H1 (cell line): ENCODE measurements around the gene TRIAP1. TPM values are rescaled to one million over a fixed set of nuclear protein-coding genes. Genes with fewer than 3 reads are reported as not detected.

Source experiments
- CTCF ChIA-PET: fragments of 300-600 bp; sonication (Branson Sonifier 250); formaldehyde crosslinking; loops from one replicate; lab custom pipeline; 2021; ENCODE audit not compliant: partially characterized antibody; lab: Charles Lee
- POLR2A ChIA-PET: fragments of 300-600 bp; sonication (Branson Sonifier 250); formaldehyde crosslinking; loops from one replicate; lab custom pipeline; 2021; ENCODE audit warnings: inconsistent platforms; ENCODE audit not compliant: partially characterized antibody; lab: Charles Lee
- DNase-seq, 2 experiments: peaks; one replicate each; pipeline versions ENCODE4 v3.0.0 to v3.0.0-alpha.2; 2010 to 2022; ENCODE audit warnings: low spot score in 2 of 2, low read depth in 1 of 2, mixed read lengths in 1 of 2
- FAIRE-seq: peaks from 2 replicates; lab custom pipeline; 2011; peaks lifted over from hg19 to GRCh38; lab: Jason Lieb, UNC
- H2AFZ ChIP-seq: 2 replicates; pipeline ENCODE4 v1.8.1; 2012; ENCODE audit warnings: low read length, inconsistent platforms
- H2AK5ac ChIP-seq: 2 replicates; pipeline ENCODE4 v1.6.1; 2013; ENCODE audit warnings: low read depth, low read length
- H2BK120ac ChIP-seq: replicated peaks from 2 replicates; pipeline ENCODE3; 2013; ENCODE audit warnings: low read depth, low read length, inconsistent platforms
- H2BK12ac ChIP-seq: 2 replicates; pipeline ENCODE4 v1.6.1; 2013; ENCODE audit warnings: low read depth, low read length
- H2BK15ac ChIP-seq: 2 replicates; pipeline ENCODE4 v1.6.1; 2013; ENCODE audit warnings: low read length
- H2BK20ac ChIP-seq: 2 replicates; pipeline ENCODE4 v1.6.1; 2013; ENCODE audit warnings: low read length
- H2BK5ac ChIP-seq: 2 replicates; pipeline ENCODE4 v1.6.1; 2013; ENCODE audit warnings: low read depth, low read length
- H3K14ac ChIP-seq: 2 replicates; pipeline ENCODE4 v1.6.1; 2013; ENCODE audit warnings: inconsistent platforms; ENCODE audit not compliant: insufficient read length
- H3K18ac ChIP-seq: 2 replicates; pipeline ENCODE4 v1.6.1; 2013; ENCODE audit warnings: low read length; ENCODE audit errors: extremely low read depth
- H3K23ac ChIP-seq: 2 replicates; pipeline ENCODE4 v1.6.1; 2013; ENCODE audit warnings: inconsistent platforms; ENCODE audit not compliant: insufficient read length
- H3K23me2 ChIP-seq: 2 replicates; pipeline ENCODE4 v1.6.1; 2013; ENCODE audit warnings: low read depth, low read length
- H3K27ac ChIP-seq: 2 replicates; pipeline ENCODE4 v1.6.1; 2011; ENCODE audit warnings: low read depth, low read length, inconsistent platforms
- H3K27me3 ChIP-seq, 4 experiments: replicated peaks in 1 of 4; 1 replicate in 1 of 4; 2 replicates in 3 of 4; pipeline versions ENCODE4 v1.6.1 to v1.8.1; 2011 to 2013; ENCODE audit warnings: low read length in 3 of 4, mild to moderate bottlenecking in 3 of 4, inconsistent platforms in 2 of 4, mixed read lengths in 2 of 4, moderate library complexity in 1 of 4; ENCODE audit not compliant: control insufficient read depth in 3 of 4, insufficient read depth in 3 of 4; ENCODE audit errors: extremely low read depth in 1 of 4
- H3K36me3 ChIP-seq, 4 experiments: 2 replicates each; pipeline versions ENCODE4 v1.6.1 to v1.8.1; 2011 to 2013; ENCODE audit warnings: mild to moderate bottlenecking in 4 of 4, low read length in 3 of 4, moderate library complexity in 2 of 4, control low read depth in 1 of 4, inconsistent platforms in 1 of 4; ENCODE audit not compliant: insufficient read depth in 4 of 4, control insufficient read depth in 2 of 4
- H3K4ac ChIP-seq: replicated peaks from 2 replicates; pipeline ENCODE3; 2013; ENCODE audit warnings: low read length, low read depth, mixed read lengths, inconsistent platforms; ENCODE audit not compliant: insufficient read length
- H3K4me1 ChIP-seq, 4 experiments: replicated peaks in 1 of 4; 1 replicate in 1 of 4; 2 replicates in 3 of 4; pipeline versions ENCODE4 v1.6.1 to v1.8.1; 2011 to 2013; ENCODE audit warnings: low read length in 3 of 4, inconsistent platforms in 2 of 4, mixed read lengths in 1 of 4; ENCODE audit not compliant: insufficient read depth in 4 of 4, control insufficient read depth in 3 of 4
- H3K4me2 ChIP-seq, 2 experiments: 2 replicates each; pipeline versions ENCODE4 v1.6.1 to v1.8.1; 2011 to 2013; ENCODE audit warnings: low read depth in 2 of 2, low read length in 2 of 2, control low read depth in 1 of 2, inconsistent platforms in 1 of 2, mild to moderate bottlenecking in 1 of 2; ENCODE audit not compliant: insufficient read depth in 1 of 2
- H3K4me3 ChIP-seq, 4 experiments: fragments of 200-600, 300-600 bp in 1 of 4; sonication (generic), shearing (Covaris generic), sonication (Bioruptor Twin) in 1 of 4; 2 replicates each; pipeline versions ENCODE4 v1.5.1 to v1.8.1; 2011 to 2016; ENCODE audit warnings: low read length in 4 of 4, low read depth in 3 of 4, control low read depth in 2 of 4, inconsistent platforms in 2 of 4, mild to moderate bottlenecking in 2 of 4, mixed read lengths in 1 of 4, moderate library complexity in 1 of 4; ENCODE audit not compliant: insufficient read depth in 2 of 4; ENCODE audit errors: extremely low read depth in 1 of 4
- H3K56ac ChIP-seq: replicated peaks from 2 replicates; pipeline ENCODE3; 2013; ENCODE audit warnings: low read depth, mild to moderate bottlenecking, mixed read lengths, low read length, inconsistent platforms; ENCODE audit not compliant: insufficient read length
- H3K79me1 ChIP-seq: 2 replicates; pipeline ENCODE4 v1.6.1; 2013; ENCODE audit warnings: low read depth, low read length, control low read depth
- H3K79me2 ChIP-seq, 2 experiments: 2 replicates each; pipeline versions ENCODE4 v1.6.1 to v1.8.1; 2012 to 2013; ENCODE audit warnings: low read length in 2 of 2, mild to moderate bottlenecking in 2 of 2, inconsistent platforms in 1 of 2; ENCODE audit not compliant: insufficient read depth in 2 of 2, control insufficient read depth in 1 of 2
- H3K9ac ChIP-seq, 4 experiments: replicated peaks in 1 of 4; 1 replicate in 1 of 4; 2 replicates in 3 of 4; pipeline versions ENCODE4 v1.6.1 to v1.8.1; 2011 to 2013; ENCODE audit warnings: low read depth in 3 of 4, low read length in 3 of 4, control low read depth in 2 of 4, mild to moderate bottlenecking in 2 of 4, moderate library complexity in 2 of 4, inconsistent platforms in 1 of 4; ENCODE audit errors: extremely low read depth in 1 of 4
- H3K9me3 ChIP-seq, 2 experiments: 2 replicates each; pipeline versions ENCODE4 v1.6.1 to v1.8.1; 2012 to 2013; ENCODE audit warnings: mild to moderate bottlenecking in 2 of 2, moderate library complexity in 2 of 2, control low read depth in 1 of 2, inconsistent platforms in 1 of 2, low read depth in 1 of 2, low read length in 1 of 2, mixed read lengths in 1 of 2; ENCODE audit not compliant: insufficient read depth in 2 of 2
- H4K20me1 ChIP-seq, 2 experiments: replicated peaks in 1 of 2; 2 replicates each; pipeline versions ENCODE3 to v1.8.1; 2011 to 2013; ENCODE audit warnings: inconsistent platforms in 2 of 2, low read length in 2 of 2, mild to moderate bottlenecking in 1 of 2; ENCODE audit not compliant: insufficient read depth in 2 of 2, control insufficient read depth in 1 of 2
- H4K5ac ChIP-seq: 2 replicates; pipeline ENCODE4 v1.6.1; 2013; ENCODE audit warnings: low read length, low read depth, mixed read lengths, inconsistent platforms; ENCODE audit not compliant: insufficient read length
- H4K8ac ChIP-seq: 2 replicates; pipeline ENCODE4 v1.8.0; 2013; ENCODE audit warnings: mild to moderate bottlenecking, moderate library complexity, low read length, inconsistent platforms; ENCODE audit not compliant: insufficient read depth; ENCODE audit errors: extremely low read depth
- H4K91ac ChIP-seq: replicated peaks from 2 replicates; pipeline ENCODE3; 2013; ENCODE audit warnings: low read length, mixed read lengths, inconsistent platforms; ENCODE audit not compliant: insufficient read length
- BRCA1 ChIP-seq: IDR thresholded peaks from 2 replicates; pipeline ENCODE4 v1.6.1; 2012; ENCODE audit warnings: low read depth, low read length, improper control_type of control experiment
- KDM1A ChIP-seq: fragments of 200-600, 300-600 bp; sonication (generic); IDR thresholded peaks from 2 replicates; pipeline ENCODE4 v1.7.1; 2016; ENCODE audit warnings: mild to moderate bottlenecking, low read length, borderline replicate concordance
- WGBS, 2 experiments: shearing (Covaris generic) in 1 of 2; methylation state at CpG; one replicate each; pipeline versions ENCODE4 v1.1.6 to v1.1.7; 2013 to 2015; ENCODE audit warnings: low lambda C conversion rate in 2 of 2, mixed read lengths in 2 of 2, inconsistent platforms in 1 of 2, low coverage in 1 of 2, missing lambda C conversion rate in 1 of 2; ENCODE audit not compliant: insufficient replicate concordance in 2 of 2, insufficient coverage in 1 of 2, insufficient read length in 1 of 2; ENCODE audit errors: extremely low coverage in 1 of 2, missing lambda C conversion rate in 1 of 2; 5-methylcytosine and 5-hydroxymethylcytosine counted together
- polyA plus RNA-seq, 7 experiments: library from polyadenylated mRNA; depleted of rRNA in 3 of 7; stranded (reverse) in 5 of 7; unstranded in 2 of 7; fragments of >200 nt in 5 of 7; fragments of 200-250 nt in 2 of 7; gene quantifications; 1 replicate in 5 of 7; 2 replicates in 1 of 7; 4 replicates in 1 of 7; pipeline versions ENCODE4 v1.2.1 to v1.2.3, GENCODE V29; 2011 to 2013; ENCODE audit warnings: missing spikeins in 2 of 7, mixed read lengths in 2 of 7
- total RNA-seq: library from RNA; stranded (reverse); fragmentation: NEBNext Ultra II Directional; extraction: Animal tissue kit (Norgen Biotek cat#: 25700); gene quantifications from 2 replicates; pipeline ENCODE4 v1.2.1, GENCODE V29; 2021

TRIAP1 gene
- total and polyA plus RNA-seq, 2 of the 8 experiments (the other 6 are each of a cell fraction or from before 2014, with no cell fraction given) = 42.0 to 63.4 TPM

- Histone ChIP-seq H4K20me1 (no peaks in the 10 kb centered on the region), H3K56ac (no peak overlapping the region), H2AFZ (no peak overlapping the region), H2BK120ac (no peak overlapping the region), H3K4me1 (peaks cover 0 to 4% (median 0%) of the 10 kb centered on the region in 4 experiments; a peak in 1 of 7 replicates), H3K14ac (no peak overlapping the region), H2AK5ac (no peak overlapping the region), H3K27me3 (no peaks in the 10 kb centered on the region), H3K23ac (no peak overlapping the region), H2BK5ac (no peak overlapping the region), H2BK15ac (no peak overlapping the region), H3K9ac (no peak overlapping the region), H2BK12ac (no peak overlapping the region), H3K36me3 (no peaks in the 10 kb centered on the region), H3K4me2 (no peak overlapping the region), H4K5ac (no peak overlapping the region), H4K91ac (no peak overlapping the region), H3K23me2 (no peaks in the 10 kb centered on the region), H3K27ac (no peak overlapping the region), H3K79me2 (no peaks in the 10 kb centered on the region), H3K18ac (no peak overlapping the region), H3K79me1 (no peaks in the 10 kb centered on the region), H3K9me3 (no peaks in the 10 kb centered on the region), H2BK20ac (no peak overlapping the region), H4K8ac (no peak overlapping the region), H3K4me3 (no peak overlapping the region), H3K4ac (no peak overlapping the region)
- no peak for DNase-seq
- POLR2A ChIA-PET = interaction anchor here (0.7 to 1.7 kb wide), 3 partner anchors 15 to 56 kb away, joined by 3 to 4 read pairs (median 4); partner anchors contain the start of gene COX6A1
- WGBS, 2 experiments = 85% methylated on average over 3 of the region's 7 CpGs; no CpG with 5 or more reads in 1 of the 2 experiments
- no peak for FAIRE-seq
- CTCF ChIA-PET = interaction anchor here (0.6 to 2.0 kb wide), 9 partner anchors 15 to 96 kb away, joined by 3 to 15 read pairs (median 4); partner anchors contain the start of gene COX6A1
- no peak for TF ChIP-seq BRCA1
- TF ChIP-seq KDM1A = 0 out of 2 replicates have a peak, but pooled peaks have one; percentile 43
Measured at GRCh38 chr12:120422892-120423456, 23.2 kb downstream of the TRIAP1 start.
